H4 (cell line): ENCODE data around the gene CRB3. TPM values are rescaled to one million over a fixed set of nuclear protein-coding genes. Genes with fewer than 3 reads are reported as not detected.
A peak's percentile ranks its signal among the peaks of the same experiment; 100 is the strongest.
"Not testable (repeated sequence)": the region's sequence is repeated elsewhere in the genome, so short reads cannot be mapped to it uniquely, and the experiment has no call there.

ENCODE experiments used
- DNase-seq: peaks from one replicate; pipeline ENCODE4 v3.0.0-alpha.2; 2015; ENCODE audit warnings: low spot score
- total RNA-seq: library from RNA; depleted of rRNA; stranded (reverse); fragments of >200 nt; shearing (Covaris generic); gene quantifications from 2 replicates; pipeline ENCODE4 v1.2.3, GENCODE V29; 2014; rRNA removed

The CRB3 gene
- total RNA-seq: not detected in 2 replicates

- no peak for DNase-seq
These were observed at the start of gene CRB3 for GRCh38 chr19:6464070-6464873. Gene CRB3 (plus strand): TSS chr19:6464271. CDS start chr19:6464702, 431 bp downstream.

- no peak for DNase-seq
These were observed 49.1 kb upstream of the CRB3 start for GRCh38 chr19:6414793-6415590.

- no peak for DNase-seq
These were observed 48.4 kb upstream of the CRB3 start for GRCh38 chr19:6415591-6416190.

GRCh38 chr19:6416658-6417405 is 47.2 kb upstream of the CRB3 start:
- DNase-seq: no peak

- no peak for DNase-seq
These were observed 46.1 kb upstream of the CRB3 start for GRCh38 chr19:6417713-6418561.

GRCh38 chr19:6418562-6418932 is 45.5 kb upstream of the CRB3 start:
- DNase-seq: no peak

- no peak for DNase-seq
These were observed 42.7 kb upstream of the CRB3 start for GRCh38 chr19:6421075-6422014.

- no peak for DNase-seq
These were observed 40.4 kb upstream of the CRB3 start for GRCh38 chr19:6423499-6424194.

- DNase-seq: no peak
These were observed 39.7 kb upstream of the CRB3 start, which contains the start of gene KHSRP for GRCh38 chr19:6424195-6424938. Gene KHSRP (minus strand): TSS chr19:6424811. CDS start chr19:6424701, 110 bp downstream.

GRCh38 chr19:6424939-6425731 is 38.9 kb upstream of the CRB3 start:
- DNase-seq: peak; percentile 100

- no peak for DNase-seq
These were observed 38.1 kb upstream of the CRB3 start for GRCh38 chr19:6425732-6426620.

GRCh38 chr19:6427131-6427530 is 36.9 kb upstream of the CRB3 start:
- no peak for DNase-seq

- not testable (repeated sequence) for DNase-seq
These were observed 35.2 kb upstream of the CRB3 start for GRCh38 chr19:6428692-6429418.

GRCh38 chr19:6429419-6430221 is 34.5 kb upstream of the CRB3 start:
- DNase-seq: no peak

- DNase-seq: no peak
These were observed 32.2 kb upstream of the CRB3 start for GRCh38 chr19:6431891-6432290.
